Stimulated activated CD4-positive, alpha-beta T cell treated with anti-CD3 and anti-CD28 coated beads, Interleukin-2, amount 100 ng/mL, for 48 hours (primary cell): ENCODE results near the gene LGR4.
"Not testable (repeated sequence)": the region's sequence is repeated elsewhere in the genome, so short reads cannot be mapped to it uniquely, and the experiment has no call there.

Experiments
- DNase-seq, 2 donors: peaks; one replicate each; pipeline ENCODE4 v3.0.0-alpha.2; 2020

The LGR4 gene

DNA sequence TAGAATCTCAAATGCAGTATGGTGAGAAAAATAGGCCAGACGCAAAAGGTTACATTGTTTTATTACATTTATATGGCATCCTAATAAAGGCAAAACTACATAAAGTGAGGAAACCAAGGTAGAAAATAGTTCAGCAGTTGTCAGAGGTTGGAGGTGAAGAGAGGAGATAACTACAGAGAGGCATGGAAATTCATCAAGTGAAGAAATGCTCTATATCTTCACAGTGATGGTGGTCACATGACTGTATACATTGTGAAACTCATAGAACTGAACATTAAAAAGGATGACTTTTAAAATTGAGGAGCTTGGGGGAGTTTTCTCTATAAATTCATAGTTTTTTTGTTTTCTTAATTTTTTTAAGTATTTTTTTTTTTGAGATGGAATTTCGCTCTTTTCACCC is 14.4 kb downstream of the LGR4 start:
- no peak for DNase-seq

DNA sequence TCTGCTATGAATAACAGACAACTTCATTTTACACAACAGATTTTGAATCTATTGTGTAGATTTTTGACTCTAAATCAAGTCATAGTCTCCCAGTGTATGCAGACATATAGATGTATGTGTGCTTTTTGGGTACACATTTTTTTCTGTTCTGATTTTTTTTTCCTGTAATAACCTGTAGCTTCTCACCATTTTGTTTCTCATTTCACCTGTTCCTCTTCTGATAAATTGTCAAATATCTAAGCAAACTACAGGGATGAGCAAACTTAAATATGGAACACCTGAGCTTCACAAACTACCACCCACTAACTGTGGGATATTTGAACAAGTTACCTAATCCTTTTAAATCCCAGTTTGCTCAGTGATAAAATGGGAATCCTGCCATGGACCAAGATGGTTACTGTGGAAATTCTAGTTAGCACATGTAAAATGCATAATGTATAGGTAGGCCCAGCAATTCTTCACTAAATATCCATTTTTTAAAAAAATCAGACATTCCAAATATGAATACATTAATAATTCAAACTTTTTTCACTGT is 15.7 kb downstream of the LGR4 start:
- no peak for DNase-seq

DNA sequence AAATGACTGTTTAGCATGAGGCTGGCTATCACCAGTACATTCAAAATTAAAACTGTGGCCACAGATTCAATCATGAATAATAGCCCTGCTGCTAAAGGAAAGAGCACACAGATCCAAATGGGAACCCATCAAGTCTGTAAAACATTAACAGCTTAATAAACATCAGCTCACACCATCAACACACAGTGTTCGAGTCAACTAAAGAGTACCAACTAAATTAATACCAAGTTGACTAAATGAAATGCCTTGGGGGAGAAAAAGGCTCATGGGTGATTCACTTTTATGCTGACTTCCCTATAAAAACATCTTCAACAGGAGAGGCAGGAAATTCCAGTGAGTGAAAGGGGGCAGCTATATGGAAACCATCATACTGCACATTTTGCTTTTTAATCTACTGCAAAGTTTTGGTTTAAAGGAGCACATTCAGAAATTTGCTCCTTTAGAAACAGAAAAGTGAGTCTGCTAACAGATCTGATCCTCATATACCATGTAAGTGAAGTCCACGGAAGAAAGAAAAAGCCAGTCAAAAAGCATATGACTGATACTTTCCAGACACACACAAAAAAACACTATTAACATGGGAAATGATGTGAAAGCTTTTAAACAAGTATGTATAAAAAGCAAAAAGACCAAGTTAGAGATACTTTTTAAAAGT is 16.3 kb downstream of the LGR4 start:
- no peak for DNase-seq

DNA sequence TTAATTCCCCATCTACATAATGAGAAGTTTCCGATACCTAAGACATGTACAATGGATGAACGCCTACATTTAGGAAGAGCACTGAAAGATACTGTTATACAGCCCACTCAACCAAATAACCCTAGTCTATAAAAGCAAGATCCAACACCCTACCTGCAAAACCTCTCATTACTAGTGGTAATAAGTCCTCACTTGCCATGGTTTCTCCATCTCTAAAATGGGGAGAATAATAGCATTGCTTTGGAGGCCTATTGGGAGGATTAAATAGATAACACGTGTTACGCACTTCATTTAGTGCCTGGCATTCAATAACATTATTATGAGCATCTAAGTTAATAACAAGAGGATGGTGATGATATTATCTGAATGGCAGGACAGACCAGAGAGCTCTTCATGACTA is 16.9 kb downstream of the LGR4 start:
- no peak for DNase-seq

DNA sequence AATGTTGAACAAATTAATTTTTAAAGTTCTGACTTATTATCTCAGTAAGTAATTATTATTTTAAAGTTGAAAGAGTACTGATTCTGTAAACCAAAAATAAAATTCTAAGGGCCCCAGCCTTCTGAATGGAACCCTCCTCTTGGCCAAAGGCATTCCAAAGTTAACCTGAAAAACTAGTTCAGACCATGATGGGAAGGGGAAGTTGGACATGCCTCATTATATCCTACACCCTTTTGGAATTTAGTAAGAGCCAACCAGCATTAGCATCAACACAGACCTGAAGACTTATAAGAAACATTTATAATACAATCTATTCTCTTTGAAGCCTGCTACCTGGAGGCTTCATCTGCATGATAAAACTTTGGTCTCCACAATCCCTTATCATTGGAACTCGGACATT is 18.9 kb downstream of the LGR4 start:
- DNase-seq, result no peak

DNA sequence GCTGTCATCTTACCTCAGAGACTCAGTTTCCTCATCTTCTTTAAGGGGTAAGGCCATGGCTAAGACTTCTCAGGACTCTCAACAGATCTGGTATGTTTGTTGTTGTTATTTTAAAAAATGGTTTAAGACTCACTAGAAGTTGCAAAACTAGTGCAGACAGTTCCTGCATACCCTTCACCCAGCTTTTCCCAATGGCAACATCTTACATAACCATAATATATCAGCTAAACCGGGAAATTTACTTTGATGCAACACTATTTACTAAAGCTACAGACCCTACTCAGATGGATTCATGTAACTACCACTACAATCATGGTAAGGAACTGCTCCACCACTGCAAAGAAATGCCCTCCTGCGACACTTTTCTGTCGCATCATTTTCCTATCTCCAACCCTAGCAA is 20.4 kb downstream of the LGR4 start:
- DNase-seq, result no peak

DNA sequence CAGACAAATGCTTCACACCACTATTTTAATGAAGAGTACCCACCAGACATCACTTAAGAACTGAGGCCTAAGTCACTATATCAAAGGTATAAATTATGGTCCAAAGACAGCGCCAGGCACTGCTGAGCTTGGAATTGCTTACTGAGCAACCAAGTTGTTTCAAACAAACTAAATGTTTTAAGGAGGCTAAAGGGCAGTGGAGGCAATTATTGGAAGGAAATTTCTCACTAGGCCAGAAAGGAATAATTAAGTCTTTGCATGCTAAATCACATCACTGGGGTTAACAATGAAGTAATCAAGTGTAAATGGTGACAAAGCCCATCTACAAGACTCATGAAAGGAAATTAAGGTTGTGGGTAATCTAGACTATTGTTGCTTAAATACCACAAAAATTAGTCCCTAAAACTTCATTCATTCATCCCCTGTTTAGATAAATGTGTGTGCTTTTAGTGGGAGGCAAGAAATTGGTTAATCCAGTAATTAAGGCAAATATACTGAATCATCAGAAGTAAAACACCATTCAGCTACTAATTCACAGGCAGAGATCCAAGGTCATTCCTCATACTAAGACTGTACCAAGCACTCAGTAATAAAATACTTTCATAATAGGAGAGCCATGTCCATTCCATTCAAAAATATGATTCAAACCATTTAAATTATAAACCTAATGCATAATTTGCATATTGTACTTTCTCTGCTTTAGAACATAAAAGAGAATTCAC is 21.2 kb downstream of the LGR4 start:
- DNase-seq, result no peak

DNA sequence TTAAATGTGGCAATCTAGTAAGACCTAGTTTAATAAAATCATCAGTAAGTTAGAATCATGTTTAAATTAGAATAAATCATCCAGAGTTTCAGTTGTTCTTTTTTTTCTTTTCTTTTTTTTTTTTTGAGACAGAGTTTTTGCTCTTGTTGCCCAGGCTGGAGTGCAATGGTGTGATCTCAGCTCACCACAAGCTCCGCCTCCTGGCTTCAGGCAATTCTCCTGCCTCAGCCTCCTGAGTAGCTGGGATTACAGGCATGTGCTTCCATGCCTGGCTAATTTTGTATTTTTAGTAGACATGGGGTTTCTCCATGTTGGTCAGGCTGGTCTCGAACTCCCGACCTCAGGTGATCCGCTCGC is 24.4 kb downstream of the LGR4 start:
- not testable (repeated sequence) for DNase-seq

DNA sequence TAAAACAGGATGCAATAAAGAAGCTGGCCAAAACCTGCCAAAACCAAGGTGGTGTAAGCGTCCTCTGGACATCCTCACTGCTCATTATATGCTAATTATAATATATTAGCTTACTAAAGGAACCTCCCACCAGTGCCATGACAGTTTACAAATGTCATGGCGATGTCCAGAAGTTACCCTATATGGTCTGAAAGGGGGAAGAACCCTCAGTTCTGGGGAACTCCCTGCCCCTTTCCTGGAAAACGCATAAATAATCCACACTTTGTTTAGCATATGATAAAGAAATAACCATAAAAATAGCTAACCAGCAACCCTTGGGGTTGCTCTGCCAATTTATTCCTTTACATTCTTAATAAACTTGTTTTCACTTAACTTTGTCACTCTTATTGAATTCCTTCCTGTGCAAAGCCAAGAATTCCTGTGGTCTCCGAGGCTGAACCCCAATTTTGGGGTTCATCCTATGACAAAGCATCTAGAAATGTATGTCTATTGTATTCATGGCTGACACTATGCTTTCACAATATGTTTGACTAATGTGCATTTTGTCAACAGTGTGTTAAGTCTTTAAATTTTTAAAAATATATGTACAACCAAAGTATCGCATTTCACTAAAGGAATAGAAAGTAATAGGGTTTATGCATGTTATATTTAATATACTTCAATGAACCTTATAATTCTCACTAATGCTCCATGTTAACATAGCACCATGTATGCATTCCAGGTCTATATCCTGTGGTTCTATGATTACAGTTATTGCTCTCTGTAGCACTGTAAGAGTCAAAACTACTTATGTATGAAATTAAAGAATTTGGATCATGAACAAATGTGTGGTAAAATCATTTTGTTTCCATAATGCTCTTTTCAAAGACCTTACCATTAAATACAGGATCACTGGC is 25.1 kb downstream of the LGR4 start:
- no peak for DNase-seq

DNA sequence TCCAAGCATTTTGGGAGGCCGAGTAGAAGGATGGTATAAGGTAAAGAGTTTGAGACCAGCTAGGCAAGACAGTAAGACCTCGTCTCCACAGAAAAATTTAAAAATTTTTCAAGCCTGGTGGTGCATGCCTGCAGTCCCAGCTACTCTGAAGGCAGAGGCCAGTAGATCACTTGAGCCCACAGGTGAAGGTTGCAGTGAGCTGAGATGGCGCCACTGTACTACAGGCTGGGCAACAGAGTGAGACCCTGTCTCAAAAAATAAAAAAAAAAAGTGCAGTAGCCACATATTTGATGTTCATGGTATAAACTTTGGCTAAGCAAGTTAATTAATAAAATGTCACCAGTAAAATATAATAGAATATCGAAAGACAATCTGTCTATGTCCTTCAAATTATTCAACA is 27.0 kb downstream of the LGR4 start:
- no peak for DNase-seq

DNA sequence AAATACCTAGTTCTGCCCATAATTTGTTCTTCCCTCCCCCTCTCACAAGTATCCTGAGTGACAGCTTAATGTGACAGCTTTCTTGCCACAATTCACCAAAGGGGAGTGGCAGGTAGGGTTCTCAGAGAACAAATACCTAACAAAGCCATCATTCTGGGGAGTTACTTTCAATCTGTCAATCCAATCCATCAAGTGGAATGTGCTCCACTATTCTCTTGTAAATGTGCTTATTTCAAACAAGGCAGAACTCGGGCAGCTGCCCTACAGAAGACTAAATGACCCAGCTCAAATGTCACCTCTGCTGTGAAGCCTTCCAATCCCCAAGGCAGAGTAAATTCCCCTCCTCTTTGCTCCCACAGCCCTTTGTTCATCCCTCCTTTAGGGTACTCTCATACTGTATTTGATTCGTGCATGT is 27.8 kb downstream of the LGR4 start:
- DNase-seq, result no peak

DNA sequence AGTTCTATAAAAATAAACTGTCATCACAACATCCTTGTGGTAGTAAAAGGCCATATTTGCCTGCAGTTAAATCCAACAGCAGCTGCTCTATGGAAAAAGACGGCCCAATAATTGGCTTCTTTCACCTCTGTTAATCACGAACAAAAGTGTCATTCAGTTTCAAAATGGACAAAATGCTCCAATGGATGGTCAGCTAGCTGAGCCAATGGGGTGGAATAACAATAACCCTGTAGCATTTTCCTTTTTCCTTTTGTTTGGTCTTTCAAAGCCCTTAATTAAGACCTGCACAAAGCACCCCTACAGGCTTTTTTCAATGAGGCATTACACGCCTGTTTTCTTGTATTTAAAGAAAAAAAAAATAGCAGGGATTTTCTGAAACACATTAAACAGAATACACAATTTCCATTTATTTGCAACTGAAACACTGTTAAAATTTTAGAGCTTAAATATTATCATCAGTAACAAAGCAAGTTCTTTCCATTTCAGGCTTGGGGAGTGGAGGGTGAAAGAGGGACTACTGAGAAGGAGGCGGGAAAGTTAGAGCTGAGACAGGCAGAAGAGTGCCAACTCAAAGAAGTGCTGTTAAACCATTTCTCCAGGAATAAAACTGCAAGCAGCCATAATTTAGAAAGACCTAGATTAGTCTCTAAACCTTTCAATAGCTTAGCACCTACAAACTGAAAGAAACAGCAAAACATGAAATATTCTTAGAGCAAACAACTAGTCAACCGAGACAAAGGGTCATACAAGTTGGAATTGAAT is 28.7 kb downstream of the LGR4 start:
- DNase-seq, result no peak

DNA sequence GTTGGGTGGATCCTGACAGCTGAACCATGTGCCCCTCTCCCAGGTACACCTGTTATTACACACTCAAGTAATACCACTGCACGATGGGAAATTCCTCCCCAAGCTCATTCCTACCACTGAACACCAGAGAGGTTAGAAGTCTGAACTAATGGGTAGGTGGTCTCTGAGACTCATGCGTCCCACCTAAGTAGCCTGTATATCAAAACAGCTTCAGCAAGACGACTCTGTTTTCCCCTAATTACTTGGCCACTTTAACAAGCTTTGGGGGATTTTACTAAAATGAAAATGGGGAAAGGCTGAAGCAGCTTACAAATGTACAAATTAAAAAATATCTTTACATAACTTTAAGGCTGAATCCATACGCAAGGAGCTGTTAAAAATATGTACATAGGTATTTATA is 29.4 kb downstream of the LGR4 start:
- no peak for DNase-seq

DNA sequence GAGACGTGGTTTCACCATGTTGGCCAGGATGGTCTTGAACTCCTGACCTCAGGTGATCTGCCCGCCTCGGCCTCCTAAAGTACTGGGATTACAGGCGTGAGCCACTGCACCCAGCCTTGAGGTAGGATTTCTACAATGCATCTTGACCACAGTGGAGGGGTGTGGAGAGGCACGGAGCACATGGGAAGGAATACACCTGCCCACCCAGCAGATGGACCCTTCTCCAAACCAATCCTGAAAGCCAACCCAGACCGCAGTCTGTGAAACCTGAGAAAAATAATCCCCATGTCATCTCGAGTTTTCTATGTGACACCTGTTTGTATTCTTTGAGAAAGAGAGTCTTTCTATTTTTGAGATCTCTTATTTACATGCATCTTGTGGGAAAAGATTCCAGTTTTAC is 32.5 kb downstream of the LGR4 start:
- DNase-seq, result no peak

DNA sequence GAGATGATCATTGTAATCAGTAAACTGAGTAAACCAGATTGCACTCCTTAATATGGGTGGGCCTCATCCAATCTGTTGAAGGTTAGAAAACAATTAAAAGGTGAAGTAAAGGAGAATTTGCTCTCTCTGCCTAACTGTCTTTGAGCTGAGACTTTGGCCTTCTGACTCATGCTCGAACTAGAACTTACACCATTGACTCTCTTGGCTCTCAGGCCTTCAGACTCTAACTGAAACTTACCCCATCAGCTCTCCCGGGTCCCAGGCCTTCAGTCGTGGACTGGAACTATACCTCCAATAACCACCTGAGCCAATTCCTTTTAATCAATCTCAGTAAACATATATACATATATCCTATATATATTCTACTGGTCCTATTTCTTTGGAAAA is 34.0 kb downstream of the LGR4 start:
- DNase-seq, result no peak

DNA sequence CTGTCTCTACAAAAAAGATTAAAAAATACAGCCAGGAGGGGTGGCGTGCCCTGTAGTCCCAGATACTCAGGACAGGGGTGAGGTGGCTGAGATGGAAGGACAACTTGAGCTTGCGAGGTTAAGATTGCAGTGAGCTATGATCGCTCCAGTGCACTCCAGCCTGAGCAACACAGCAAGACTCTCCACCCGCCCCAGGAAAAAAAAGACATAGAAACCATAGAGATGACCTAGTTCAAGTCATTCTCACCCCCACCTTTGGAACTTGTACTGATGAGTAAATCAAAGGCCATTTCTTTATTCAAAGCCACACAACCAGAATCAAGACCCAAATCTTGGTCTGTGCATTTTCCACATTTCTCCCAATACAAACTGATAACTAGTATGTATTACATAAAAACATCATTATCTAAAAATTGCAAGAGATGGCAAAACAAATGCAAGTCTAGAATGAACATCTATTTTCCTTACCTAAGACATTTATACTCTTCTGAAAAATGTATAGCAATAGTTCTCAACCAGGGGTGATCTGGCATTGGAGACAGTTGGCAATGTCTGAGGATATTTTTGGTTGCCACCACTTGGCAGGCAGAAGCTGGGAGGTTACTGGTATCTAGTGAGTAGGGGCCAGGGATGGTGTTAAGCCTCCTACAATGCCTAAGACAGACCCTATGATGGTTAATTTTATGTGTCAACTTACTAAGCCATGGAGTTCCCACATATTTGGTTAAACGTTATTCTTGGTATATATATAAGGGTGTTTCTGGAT is 34.6 kb downstream of the LGR4 start:
- no peak for DNase-seq

DNA sequence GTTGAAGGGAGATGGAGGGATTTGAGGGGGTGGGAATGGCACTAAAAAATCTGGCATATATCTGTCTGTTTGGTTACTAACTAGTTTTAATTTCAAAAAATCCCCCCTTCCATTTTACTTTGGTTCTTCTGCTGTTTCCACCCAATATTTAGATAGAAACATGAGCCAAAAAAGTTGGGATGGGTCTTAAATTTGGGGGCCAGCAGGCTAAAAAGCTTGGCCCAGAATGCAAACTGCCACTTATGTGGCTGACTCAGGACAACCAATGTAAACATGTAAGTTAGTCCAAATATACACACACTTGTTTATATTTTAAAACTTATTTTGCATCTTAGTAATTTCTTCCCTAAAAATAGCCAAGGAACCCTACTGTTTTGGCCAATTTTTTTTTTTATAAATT is 35.7 kb downstream of the LGR4 start:
- no peak for DNase-seq

DNA sequence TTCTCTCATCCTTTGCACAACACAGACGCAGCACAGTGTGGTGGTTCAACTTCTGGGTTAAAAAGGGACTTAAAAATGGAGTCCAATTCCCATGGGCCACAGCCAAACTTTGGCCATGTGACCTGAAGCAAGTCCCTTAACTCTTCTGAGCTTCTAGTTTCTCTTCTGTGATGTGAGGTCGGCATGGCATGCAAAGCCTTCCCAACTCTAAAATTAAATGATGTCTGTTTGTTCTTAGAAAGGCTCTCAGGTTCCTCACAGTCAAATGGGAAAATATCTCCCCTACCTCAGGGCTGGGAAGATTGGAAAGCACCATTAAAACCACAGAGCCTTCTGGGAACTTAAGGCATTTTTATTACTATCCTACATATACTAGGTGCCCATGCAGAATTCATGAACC is 38.8 kb downstream of the LGR4 start:
- no peak for DNase-seq

DNA sequence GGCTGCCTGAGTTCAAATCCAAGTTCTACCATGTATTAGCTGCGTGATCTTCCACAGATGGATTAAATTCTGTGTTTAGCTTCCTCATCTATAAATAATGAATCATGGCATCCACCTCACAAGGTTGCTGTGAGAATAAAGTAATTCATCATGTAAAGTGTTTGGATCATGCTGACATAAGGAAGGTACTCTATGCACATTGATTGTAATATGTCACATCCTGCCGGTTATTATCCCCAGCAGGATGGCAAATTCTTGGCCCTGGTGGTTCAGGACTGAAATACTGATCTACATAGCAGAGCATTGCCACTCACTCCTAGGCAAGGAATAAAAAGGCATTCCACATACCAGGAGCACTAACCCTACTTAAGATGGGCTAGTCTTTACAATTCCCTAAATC is 40.8 kb downstream of the LGR4 start:
- no peak for DNase-seq

DNA sequence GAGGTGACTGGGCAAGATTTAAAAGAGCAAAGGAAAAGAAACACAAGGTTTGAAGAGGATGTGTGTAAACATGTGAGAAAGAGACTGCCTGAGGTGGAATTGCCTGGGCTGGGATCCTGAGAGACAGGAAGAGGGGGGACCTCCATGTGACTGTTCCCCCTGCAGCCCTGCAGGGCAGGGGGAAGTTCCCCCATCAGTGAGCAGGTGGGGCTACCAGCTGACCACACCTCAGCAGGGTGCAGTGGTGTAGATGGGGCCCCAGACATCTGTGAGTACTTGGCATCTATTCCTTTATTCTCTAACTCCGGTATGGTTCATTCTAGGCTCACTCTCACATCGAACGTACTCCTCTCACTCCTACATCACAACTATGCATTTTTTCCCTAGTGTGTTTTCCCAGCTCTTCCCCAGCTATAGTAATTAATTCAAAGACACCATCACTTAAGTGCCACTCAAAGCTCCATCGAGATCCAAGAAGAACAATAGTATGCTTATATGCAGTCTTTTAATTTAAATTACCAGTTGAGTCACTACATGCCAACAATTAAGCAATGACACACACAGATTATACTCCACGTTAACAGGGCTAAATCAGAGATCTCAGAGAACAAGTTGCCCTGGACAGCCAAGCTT is 42.7 kb downstream of the LGR4 start:
- no peak for DNase-seq

DNA sequence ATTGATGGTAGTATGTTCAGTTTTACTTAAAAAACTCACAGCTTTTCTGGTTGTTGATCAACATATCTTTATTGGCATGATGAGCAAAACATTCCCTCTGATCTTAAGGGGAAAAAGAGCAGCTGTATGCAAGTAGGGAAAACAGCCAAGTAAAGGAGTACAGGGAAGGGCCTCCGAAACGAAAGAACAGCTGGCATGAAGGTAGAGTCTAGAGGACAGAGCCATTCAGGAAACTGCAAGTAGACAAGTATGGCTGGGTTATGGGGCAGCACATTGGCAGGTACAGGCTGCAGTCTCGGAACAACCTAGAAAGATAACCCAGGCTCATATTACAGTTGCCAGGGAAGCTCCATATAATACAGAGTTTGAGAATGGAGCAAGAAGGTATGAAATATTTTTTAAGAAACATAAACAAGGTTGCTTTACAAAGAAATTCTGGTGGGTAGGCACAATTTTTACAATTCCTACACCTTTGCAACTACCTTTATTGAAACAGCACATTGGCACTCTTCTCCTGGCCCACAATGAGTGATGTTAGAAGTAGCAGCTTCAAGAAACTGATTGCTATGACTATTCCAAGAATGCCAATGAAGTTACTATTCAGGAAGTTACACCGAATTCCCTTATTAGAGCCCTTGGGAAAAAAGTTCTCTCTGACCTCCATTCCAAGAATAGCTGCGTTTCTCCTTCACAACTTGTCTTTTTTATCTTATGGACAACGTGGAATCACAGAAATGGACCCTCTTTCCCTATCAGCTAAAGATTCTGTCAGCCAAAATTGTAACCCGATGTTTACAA is 45.2 kb downstream of the LGR4 start:
- no peak for DNase-seq
